Kidney (tissue), 14 donors: ENCODE data around the gene RBM6. TPM values are rescaled to one million over a fixed set of nuclear protein-coding genes. Genes with fewer than 3 reads are reported as not detected.

Experiments used
- DNase-seq, 5 donors: peaks; one replicate each; pipeline ENCODE4 v3.0.0-alpha.2; 2013 to 2020
- FAIRE-seq: peaks from 2 replicates; lab custom pipeline; 2012; peaks lifted over from hg19 to GRCh38; lab: Jason Lieb, UNC
- H3K27ac ChIP-seq, 2 donors: one replicate each; pipeline ENCODE4 v1.7.0; 2013; ENCODE audit warnings: low read depth in 2 of 2, low read length in 2 of 2, inconsistent platforms in 1 of 2
- H3K27me3 ChIP-seq: one replicate; pipeline ENCODE4 v1.7.1; 2013; ENCODE audit warnings: low read length, inconsistent platforms; ENCODE audit not compliant: control insufficient read depth, insufficient read depth
- H3K36me3 ChIP-seq, 3 donors: one replicate each; pipeline versions ENCODE4 v1.7.0 to v1.7.1; 2013; ENCODE audit warnings: low read length in 3 of 3, control low read depth in 1 of 3, inconsistent platforms in 1 of 3; ENCODE audit not compliant: insufficient read depth in 3 of 3, control insufficient read depth in 2 of 3
- H3K4me1 ChIP-seq, 3 donors: one replicate each; pipeline versions ENCODE4 v1.7.0 to v1.7.1; 2013; ENCODE audit warnings: low read length in 3 of 3, inconsistent platforms in 1 of 3, low read depth in 1 of 3; ENCODE audit not compliant: control insufficient read depth in 2 of 3, insufficient read depth in 2 of 3
- H3K4me3 ChIP-seq, 3 donors: one replicate each; pipeline versions ENCODE4 v1.7.0 to v1.8.1; 2013; ENCODE audit warnings: low read length in 3 of 3, control low read depth in 1 of 3, inconsistent platforms in 1 of 3
- H3K9ac ChIP-seq, 3 donors: one replicate each; pipeline versions ENCODE4 v1.7.0 to v1.7.1; 2013; ENCODE audit warnings: low read length in 3 of 3, control low read depth in 1 of 3, inconsistent platforms in 1 of 3
- H3K9me3 ChIP-seq, 3 donors: one replicate each; pipeline versions ENCODE4 v1.7.0 to v1.7.1; 2013; ENCODE audit warnings: low read length in 3 of 3, control low read depth in 1 of 3, inconsistent platforms in 1 of 3; ENCODE audit not compliant: control insufficient read depth in 2 of 3, insufficient read depth in 1 of 3
- intact Hi-C: fragments of 100-400 bp; cut with DNase I; formaldehyde crosslinking; loops from one replicate; pipeline ENCODE4 v1.11.1; 2022
- polyA plus RNA-seq: library from polyadenylated mRNA; stranded (reverse); fragments of 350-450 nt; fragmentation: Illumina TruSeq; extraction: RNeasy Lipid Tissue Mini Kit (QIAGEN cat#74804); gene quantifications from one replicate; pipeline ENCODE4 v1.2.3, GENCODE V29; 2014; ENCODE audit warnings: low read depth, low replicate concordance; ENCODE audit not compliant: insufficient read depth
- total RNA-seq: library from RNA; stranded (reverse); fragmentation: NEBNext Ultra II Directional; extraction: Animal tissue kit (Norgen Biotek cat#: 25700); gene quantifications from one replicate; pipeline ENCODE4 v1.2.1, GENCODE V29; 2021
- TF ChIP-seq, protein P1 (sequence below): IDR thresholded peaks from 3 replicates; pipeline ENCODE4 v1.5.1; 2012; ENCODE audit warnings: mild to moderate bottlenecking, moderate library complexity, borderline replicate concordance; ENCODE audit not compliant: insufficient read depth; ENCODE audit errors: extremely low read depth
- donor health status: control.
- donor health status: control.
- donor health status: control.
- donor health status: control.
- donor health status: control.
- donor health status: DM: yes; HTN: yes; CAD: no.
- donor health status: Normal renal cell carcinoma (clear cell type).

The RBM6 gene
- total and polyA plus RNA-seq, 2 donors from 2014 or later = 72.0 to 90.0 TPM

GRCh38 chr3:50124052-50124799 is 184.3 kb downstream of the RBM6 start:
- intact Hi-C loops = loop anchor here (5.0 kb wide), 1 partner anchor 68 kb away; the partner anchor contains the start of gene GNAT1
- H3K4me1 ChIP-seq = peaks cover 7 to 24% (median 9%) of the 10 kb centered on the region in 3 donors
- TF ChIP-seq, protein P1, sequence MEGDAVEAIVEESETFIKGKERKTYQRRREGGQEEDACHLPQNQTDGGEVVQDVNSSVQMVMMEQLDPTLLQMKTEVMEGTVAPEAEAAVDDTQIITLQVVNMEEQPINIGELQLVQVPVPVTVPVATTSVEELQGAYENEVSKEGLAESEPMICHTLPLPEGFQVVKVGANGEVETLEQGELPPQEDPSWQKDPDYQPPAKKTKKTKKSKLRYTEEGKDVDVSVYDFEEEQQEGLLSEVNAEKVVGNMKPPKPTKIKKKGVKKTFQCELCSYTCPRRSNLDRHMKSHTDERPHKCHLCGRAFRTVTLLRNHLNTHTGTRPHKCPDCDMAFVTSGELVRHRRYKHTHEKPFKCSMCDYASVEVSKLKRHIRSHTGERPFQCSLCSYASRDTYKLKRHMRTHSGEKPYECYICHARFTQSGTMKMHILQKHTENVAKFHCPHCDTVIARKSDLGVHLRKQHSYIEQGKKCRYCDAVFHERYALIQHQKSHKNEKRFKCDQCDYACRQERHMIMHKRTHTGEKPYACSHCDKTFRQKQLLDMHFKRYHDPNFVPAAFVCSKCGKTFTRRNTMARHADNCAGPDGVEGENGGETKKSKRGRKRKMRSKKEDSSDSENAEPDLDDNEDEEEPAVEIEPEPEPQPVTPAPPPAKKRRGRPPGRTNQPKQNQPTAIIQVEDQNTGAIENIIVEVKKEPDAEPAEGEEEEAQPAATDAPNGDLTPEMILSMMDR = no peak
- peaks cover 2 to 20% (median 10%) of the 10 kb centered on the region in 3 donors for H3K36me3 ChIP-seq
- H3K9ac ChIP-seq = no peak overlapping the region
- H3K9me3 ChIP-seq = no peaks in the 10 kb centered on the region
- no peak for FAIRE-seq
- peak overlapping the region in 1 of 2 donors; percentile 10 for H3K27ac ChIP-seq
- DNase-seq = peak in 3 of 5 donors; percentile 20 to 70 (median 67)
- H3K27me3 ChIP-seq = no peaks in the 10 kb centered on the region
- H3K4me3 ChIP-seq = no peak overlapping the region

- Histone ChIP-seq H3K9ac (no peak overlapping the region), H3K27ac (no peak overlapping the region), H3K27me3 (no peaks in the 10 kb centered on the region), H3K4me3 (no peak overlapping the region), H3K36me3 (peaks cover under 1 to 14% (median 8%) of the 10 kb centered on the region in 3 donors), H3K9me3 (no peaks in the 10 kb centered on the region), H3K4me1 (peaks cover 7 to 24% (median 9%) of the 10 kb centered on the region in 3 donors)
- FAIRE-seq = no peak
- TF ChIP-seq, protein P1 = no peak
- intact Hi-C loops = loop anchor here (5.0 kb wide), 1 partner anchor 68 kb away; the partner anchor contains the start of gene GNAT1
- DNase-seq = peak; percentile 40 to 78 (median 65)
These were observed 184.8 kb downstream of the RBM6 start for GRCh38 chr3:50124800-50125178.

- peaks cover 7 to 24% (median 9%) of the 10 kb centered on the region in 3 donors for H3K4me1 ChIP-seq
- TF ChIP-seq, protein P1 = no peak
These were observed 185.8 kb downstream of the RBM6 start for GRCh38 chr3:50125541-50126286.

More at GRCh38 chr3:50125541-50126286, 185.8 kb downstream of the RBM6 start:
- Histone ChIP-seq H3K27ac (no peak overlapping the region), H3K4me3 (no peak overlapping the region), H3K9me3 (no peaks in the 10 kb centered on the region), H3K27me3 (no peaks in the 10 kb centered on the region), H3K36me3 (peaks cover 0 to 5% (median 0%) of the 10 kb centered on the region in 3 donors), H3K9ac (no peak overlapping the region)
- DNase-seq (peak in 3 of 5 donors; percentile 43 to 79 (median 60)), FAIRE-seq (no peak)
- intact Hi-C loops = no loop called here
